GM19395 (cell line): ENCODE measurements around the gene OR2T4.

ENCODE experiments used
- ATAC-seq: cut with Tn5 transposase; IDR thresholded peaks from one replicate; pipeline ENCODE4 v1.9.1; 2021; ENCODE audit warnings: mild to moderate bottlenecking, moderate library complexity; ENCODE audit not compliant: unreplicated experiment

The OR2T4 gene

GRCh38 chr1:248361121-248361715 lies at the start of gene OR2T4:
TSS of gene OR2T4 (plus strand) at chr1:248361665. CDS start at chr1:248361665, 0 bp downstream.
- ATAC-seq: no peak

- ATAC-seq: no peak
Measured at GRCh38 chr1:248316796-248317195, 44.7 kb upstream of the OR2T4 start.

GRCh38 chr1:248324468-248324867 lies 37.0 kb upstream of the OR2T4 start, which contains the start of gene OR2M7:
TSS of gene OR2M7 (minus strand) at chr1:248324568. CDS start at chr1:248324568, 0 bp downstream.
- no peak for ATAC-seq

- ATAC-seq: no peak
Measured at GRCh38 chr1:248343451-248343850, 18.0 kb upstream of the OR2T4 start.

GRCh38 chr1:248348475-248348874 lies 13.0 kb upstream of the OR2T4 start, which contains the start of gene OR14C36:
TSS of gene OR14C36 (plus strand) at chr1:248348775. CDS start at chr1:248348775, 0 bp downstream.
- no peak for ATAC-seq

GRCh38 chr1:248359415-248359814 lies 2.0 kb upstream of the OR2T4 start:
- no peak for ATAC-seq

GRCh38 chr1:248366609-248367008 lies 5.1 kb downstream of the OR2T4 start:
- ATAC-seq: no peak

GRCh38 chr1:248372394-248372793 lies 10.9 kb downstream of the OR2T4 start:
- no peak for ATAC-seq

GRCh38 chr1:248373761-248374160 lies 12.3 kb downstream of the OR2T4 start:
- ATAC-seq: no peak

GRCh38 chr1:248375446-248375845 lies 14.0 kb downstream of the OR2T4 start, which contains the start of gene OR2T6:
TSS of gene OR2T6 (plus strand) at chr1:248375746. CDS start at chr1:248387609, 11,863 bp downstream.
- no peak for ATAC-seq

GRCh38 chr1:248376916-248377315 lies 15.5 kb downstream of the OR2T4 start:
- ATAC-seq: no peak

GRCh38 chr1:248380854-248381253 lies 19.4 kb downstream of the OR2T4 start:
- ATAC-seq: no peak

GRCh38 chr1:248388426-248388825 lies 27.0 kb downstream of the OR2T4 start:
- ATAC-seq: no peak

- ATAC-seq: no peak
Measured at GRCh38 chr1:248393050-248393449, 31.6 kb downstream of the OR2T4 start.

GRCh38 chr1:248402748-248403147 lies 41.3 kb downstream of the OR2T4 start, which contains the start of gene OR2T1:
TSS of gene OR2T1 (plus strand) at chr1:248403048. CDS start at chr1:248406148, 3,100 bp downstream.
- no peak for ATAC-seq

GRCh38 chr1:248404024-248404423 lies 42.6 kb downstream of the OR2T4 start:
- no peak for ATAC-seq

GRCh38 chr1:248406721-248407692 lies 45.5 kb downstream of the OR2T4 start:
- ATAC-seq: peak; percentile 55
